Coronary artery (tissue), 2 donors: ENCODE data around the gene MRTFA.
"Not testable (repeated sequence)": the region's sequence is repeated elsewhere in the genome, so short reads cannot be mapped to it uniquely, and the experiment has no call there.

Experiments
- DNase-seq: peaks from one replicate; pipeline ENCODE4 v3.0.0-alpha.2; 2017; ENCODE audit warnings: low spot score
- H3K27ac ChIP-seq, 2 donors: fragments of 200-600 bp; sonication (generic); one replicate each; pipeline ENCODE4 v1.5.1; 2016 to 2019
- H3K4me3 ChIP-seq: fragments of 200-600 bp; sonication (generic); 2 replicates; pipeline ENCODE4 v1.5.1; 2016; ENCODE audit warnings: mild to moderate bottlenecking, moderate library complexity
- TF ChIP-seq, protein P1 (sequence below): fragments of 200-600 bp; sonication (generic); IDR thresholded peaks from one replicate; pipeline ENCODE4 v1.5.1; 2019; ENCODE audit warnings: antibody characterized with exemption

The MRTFA gene

DNA sequence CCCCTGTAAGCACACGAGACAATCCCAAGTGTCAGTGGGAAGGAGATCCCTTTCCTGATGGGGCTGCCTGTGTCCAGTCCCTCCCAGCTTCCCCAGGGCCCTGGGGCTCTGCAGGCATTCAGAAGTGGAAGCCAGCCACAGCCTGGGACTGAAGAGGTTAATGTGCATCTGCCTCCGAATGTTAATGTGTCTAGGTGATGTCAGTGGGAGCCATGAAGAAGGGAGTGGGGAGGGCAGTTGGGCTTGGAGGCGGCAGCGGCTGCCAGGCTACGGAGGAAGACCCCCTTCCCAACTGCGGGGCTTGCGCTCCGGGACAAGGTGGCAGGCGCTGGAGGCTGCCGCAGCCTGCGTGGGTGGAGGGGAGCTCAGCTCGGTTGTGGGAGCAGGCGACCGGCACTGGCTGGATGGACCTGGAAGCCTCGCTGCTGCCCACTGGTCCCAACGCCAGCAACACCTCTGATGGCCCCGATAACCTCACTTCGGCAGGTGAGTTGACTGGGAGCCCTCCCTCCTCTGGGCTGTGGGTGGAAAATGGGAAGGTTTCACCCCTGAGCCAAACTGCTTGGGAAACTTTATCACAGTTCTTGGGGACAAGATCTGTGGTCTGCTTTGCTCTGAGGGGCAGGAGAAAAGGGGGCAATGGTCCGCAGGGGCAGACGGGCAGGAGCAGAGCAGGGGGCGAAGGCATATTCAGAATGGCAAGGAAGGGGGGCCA, 42.9 kb upstream of the MRTFA start, which contains the start of gene MCHR1:
Gene MCHR1, plus strand, starts transcription at position 236 of the 715 bp plus-strand sequence. Its CDS starts 169 bp downstream, at position 405.
- H3K4me3 ChIP-seq = peak within 1 kb of the TSS; percentile 57
- no peak within 1 kb of the TSS for H3K27ac ChIP-seq
- no peak for DNase-seq
- TF ChIP-seq, protein P1, sequence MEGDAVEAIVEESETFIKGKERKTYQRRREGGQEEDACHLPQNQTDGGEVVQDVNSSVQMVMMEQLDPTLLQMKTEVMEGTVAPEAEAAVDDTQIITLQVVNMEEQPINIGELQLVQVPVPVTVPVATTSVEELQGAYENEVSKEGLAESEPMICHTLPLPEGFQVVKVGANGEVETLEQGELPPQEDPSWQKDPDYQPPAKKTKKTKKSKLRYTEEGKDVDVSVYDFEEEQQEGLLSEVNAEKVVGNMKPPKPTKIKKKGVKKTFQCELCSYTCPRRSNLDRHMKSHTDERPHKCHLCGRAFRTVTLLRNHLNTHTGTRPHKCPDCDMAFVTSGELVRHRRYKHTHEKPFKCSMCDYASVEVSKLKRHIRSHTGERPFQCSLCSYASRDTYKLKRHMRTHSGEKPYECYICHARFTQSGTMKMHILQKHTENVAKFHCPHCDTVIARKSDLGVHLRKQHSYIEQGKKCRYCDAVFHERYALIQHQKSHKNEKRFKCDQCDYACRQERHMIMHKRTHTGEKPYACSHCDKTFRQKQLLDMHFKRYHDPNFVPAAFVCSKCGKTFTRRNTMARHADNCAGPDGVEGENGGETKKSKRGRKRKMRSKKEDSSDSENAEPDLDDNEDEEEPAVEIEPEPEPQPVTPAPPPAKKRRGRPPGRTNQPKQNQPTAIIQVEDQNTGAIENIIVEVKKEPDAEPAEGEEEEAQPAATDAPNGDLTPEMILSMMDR = no peak

DNA sequence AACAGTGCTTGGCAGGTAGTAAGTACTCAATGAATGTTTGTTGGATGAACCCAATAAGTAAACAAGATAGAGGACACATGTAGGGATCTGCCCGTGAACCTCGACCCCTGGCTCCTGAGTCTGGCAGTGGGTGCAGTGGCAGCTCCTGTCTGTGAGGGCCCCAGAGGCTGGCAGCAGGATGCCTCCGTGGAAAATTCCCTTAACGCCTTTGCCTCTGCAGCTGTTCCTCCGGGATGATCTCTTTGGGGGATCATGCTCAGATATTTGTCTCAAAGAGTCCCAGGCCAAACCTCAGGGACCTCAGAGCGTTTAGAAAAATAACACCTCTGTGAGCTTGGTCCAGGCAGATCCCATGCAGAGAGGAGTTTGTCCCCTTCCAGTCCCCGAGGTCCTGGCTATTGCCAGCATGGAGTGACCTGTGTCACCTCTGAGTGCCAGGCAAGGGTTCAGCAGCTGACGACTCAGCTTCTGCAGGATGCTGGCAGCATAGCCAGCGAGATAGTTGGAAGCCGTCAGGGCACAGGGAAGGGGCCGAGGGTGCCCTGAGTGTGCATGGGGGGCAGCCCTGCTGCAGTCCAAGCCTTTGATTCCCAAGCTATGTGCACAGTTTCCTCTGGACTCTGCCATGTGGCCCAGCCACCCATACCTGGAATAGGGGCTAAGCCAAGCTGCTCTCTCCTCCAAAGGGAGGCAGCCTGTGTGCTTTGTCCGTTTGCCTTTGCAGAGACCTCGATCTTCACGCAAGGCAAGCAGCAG, 42.2 kb upstream of the MRTFA start:
- H3K4me3 ChIP-seq = peak overlapping the region; percentile 57
- H3K27ac ChIP-seq = no peak overlapping the region
- TF ChIP-seq, protein P1 = no peak
- no peak for DNase-seq

DNA sequence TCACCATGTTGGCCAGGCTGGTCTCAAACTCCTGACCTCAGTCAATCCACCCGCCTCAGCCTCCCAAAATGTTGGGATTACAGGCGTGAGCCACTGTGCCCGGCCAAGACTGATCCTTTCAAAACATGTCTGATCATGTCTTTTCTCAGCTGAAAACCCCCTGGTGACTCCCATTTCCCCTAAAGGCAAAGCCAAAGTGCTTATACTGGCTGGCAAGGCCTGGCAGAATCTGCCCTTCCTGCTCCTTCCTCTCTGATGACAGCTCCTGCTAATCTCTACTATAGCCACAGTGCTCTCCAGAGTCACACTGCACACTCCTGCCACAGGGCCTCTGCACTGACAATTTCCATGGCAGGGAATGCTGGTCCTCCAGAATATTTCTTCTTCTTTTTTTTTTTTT, 40.1 kb upstream of the MRTFA start:
- Histone ChIP-seq H3K4me3 (no peak overlapping the region), H3K27ac (no peak overlapping the region)
- DNase-seq = no peak
- TF ChIP-seq, protein P1 = no peak

DNA sequence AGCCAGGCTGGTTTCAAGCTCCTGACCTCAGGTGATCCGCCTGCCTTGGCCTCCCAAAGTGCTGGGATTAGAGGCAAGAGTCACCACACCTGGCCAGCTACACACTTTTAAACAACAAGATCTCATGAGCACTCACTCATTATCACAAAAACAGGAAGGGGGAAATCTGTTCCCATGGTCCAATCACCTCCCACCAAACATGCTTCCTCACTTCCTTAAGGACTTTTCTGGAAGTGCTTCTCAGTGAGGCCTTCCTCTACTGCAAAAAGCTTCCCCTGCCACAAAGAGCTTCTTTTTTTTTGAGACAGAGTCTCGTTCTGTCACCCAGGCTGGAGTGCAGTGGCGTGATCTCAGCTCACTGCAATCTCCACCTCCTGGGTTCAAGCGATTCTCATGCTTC, 39.6 kb upstream of the MRTFA start:
- H3K4me3 ChIP-seq, H3K27ac ChIP-seq, DNase-seq: not testable (repeated sequence)

DNA sequence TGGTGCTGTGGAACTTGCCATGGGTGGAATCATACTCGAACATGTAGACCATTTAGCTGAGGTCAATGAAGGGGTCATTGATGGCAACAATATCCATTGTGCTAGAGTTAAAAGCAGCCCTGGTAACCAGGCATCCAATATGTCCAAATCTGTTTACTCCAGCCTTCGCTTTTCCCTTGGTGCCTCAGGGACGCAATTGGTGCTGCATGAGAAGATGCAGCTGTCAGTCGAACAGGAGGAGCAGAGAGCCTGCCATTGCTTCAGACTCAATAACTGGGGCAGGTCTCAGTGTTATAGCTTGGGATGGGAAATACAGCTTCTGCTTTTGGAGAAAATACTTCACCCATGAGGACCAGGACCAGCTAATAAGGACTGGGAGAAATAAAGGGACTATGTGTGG, 37.8 kb upstream of the MRTFA start:
- TF ChIP-seq, protein P1 = no peak
- Histone ChIP-seq H3K4me3 (no peak overlapping the region), H3K27ac (no peak overlapping the region)
- DNase-seq = no peak

DNA sequence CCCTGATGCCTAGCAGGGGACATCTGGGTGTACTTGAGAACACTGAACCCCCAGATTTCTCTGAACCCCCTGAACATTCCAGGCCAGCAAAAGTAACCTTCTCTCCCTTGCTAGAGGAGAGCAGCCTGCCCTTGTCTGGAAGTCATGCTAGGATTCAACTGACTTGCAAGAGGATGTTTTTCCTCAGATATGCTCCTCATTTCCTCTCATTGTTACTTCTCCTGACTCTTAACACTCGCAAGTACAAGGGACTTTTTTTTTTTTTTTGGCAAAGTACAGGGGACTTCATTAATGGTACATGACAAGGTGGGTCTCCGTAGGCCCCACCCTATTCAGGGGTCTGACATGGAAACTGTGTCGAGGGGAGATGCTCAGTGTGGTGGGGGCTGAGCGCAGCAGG, 36.5 kb upstream of the MRTFA start:
- no peak for DNase-seq
- Histone ChIP-seq H3K27ac (no peak overlapping the region), H3K4me3 (no peak overlapping the region)
- TF ChIP-seq, protein P1 = no peak

DNA sequence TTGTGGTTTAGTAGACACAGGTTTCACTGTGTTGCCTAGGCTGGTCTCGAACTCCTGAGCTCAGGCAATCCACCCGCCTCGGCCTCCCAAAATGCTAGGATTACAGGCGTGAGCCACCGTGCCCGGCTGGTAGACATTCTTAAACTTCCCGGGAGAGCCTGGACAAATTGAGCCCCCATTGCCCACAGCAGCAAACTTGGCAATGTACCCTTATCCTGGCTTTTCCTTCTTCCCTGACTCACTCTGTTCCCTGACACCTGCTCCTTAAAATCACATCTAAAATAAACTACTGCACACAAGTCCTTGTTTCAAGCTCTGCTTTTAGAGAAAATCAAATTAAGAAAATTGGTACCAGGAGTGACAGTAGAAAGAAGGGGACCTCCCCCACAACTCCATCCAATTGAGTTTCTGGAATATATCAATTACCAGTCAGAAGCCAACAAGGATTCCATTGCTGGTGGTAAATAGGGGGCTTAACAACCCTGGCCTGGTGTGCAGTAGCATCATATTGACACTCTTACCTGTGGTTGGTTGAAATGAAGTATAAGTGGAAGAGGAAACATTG, 35.4 kb upstream of the MRTFA start:
- Histone ChIP-seq H3K27ac (no peak overlapping the region), H3K4me3 (no peak overlapping the region)
- DNase-seq = no peak
- TF ChIP-seq, protein P1 = no peak
